CD14-positive monocyte (primary cell): ENCODE results near the gene EGF. TPM values are rescaled to one million over a fixed set of nuclear protein-coding genes. Genes with fewer than 3 reads are reported as not detected.
A peak's percentile ranks its signal among the peaks of the same experiment; 100 is the strongest.

Experiments used
- DNase-seq, 3 donors: peaks; one replicate each; pipeline ENCODE4 v3.0.0-alpha.2; 2011 to 2022
- H2AFZ ChIP-seq: 2 replicates; pipeline ENCODE4 v1.6.0; 2012; ENCODE audit warnings: mild to moderate bottlenecking, low read depth, low read length, inconsistent platforms; ENCODE audit not compliant: insufficient read depth, poor library complexity, severe bottlenecking
- H3K27ac ChIP-seq, 2 donors: 1 replicate in 1 of 2; 2 replicates in 1 of 2; pipeline ENCODE4 v1.5.1; 2012 to 2013; ENCODE audit warnings: low read length in 2 of 2, control low read depth in 1 of 2, inconsistent platforms in 1 of 2, low read depth in 1 of 2, mild to moderate bottlenecking in 1 of 2
- H3K27me3 ChIP-seq, 2 donors: one replicate each; pipeline versions ENCODE4 v1.6.0 to v1.6.1; 2011 to 2013; ENCODE audit warnings: low read length in 2 of 2; ENCODE audit not compliant: control insufficient read depth in 2 of 2, insufficient read depth in 2 of 2
- H3K36me3 ChIP-seq, 2 donors: replicated peaks in 1 of 2; 1 replicate in 1 of 2; 2 replicates in 1 of 2; pipeline versions ENCODE4 v1.5.1 to v1.6.1; 2012 to 2013; ENCODE audit warnings: low read length in 2 of 2, control low read depth in 1 of 2, inconsistent platforms in 1 of 2, mild to moderate bottlenecking in 1 of 2; ENCODE audit not compliant: insufficient read depth in 2 of 2, control insufficient read depth in 1 of 2
- H3K4me1 ChIP-seq, 2 donors: 1 replicate in 1 of 2; 2 replicates in 1 of 2; pipeline versions ENCODE4 v1.5.1 to v1.6.1; 2012 to 2013; ENCODE audit warnings: low read length in 2 of 2, control low read depth in 1 of 2, inconsistent platforms in 1 of 2, mild to moderate bottlenecking in 1 of 2, moderate library complexity in 1 of 2; ENCODE audit not compliant: insufficient read depth in 2 of 2, control insufficient read depth in 1 of 2
- H3K4me2 ChIP-seq: replicated peaks from 2 replicates; pipeline ENCODE3; 2012; ENCODE audit warnings: low read length, moderate library complexity, mild to moderate bottlenecking; ENCODE audit not compliant: poor library complexity, severe bottlenecking; ENCODE audit errors: extremely low read depth
- H3K4me3 ChIP-seq, 3 experiments: fragments of 200-600 bp in 1 of 3; sonication (generic) in 1 of 3; replicated peaks in 1 of 3; 1 replicate in 2 of 3; 2 replicates in 1 of 3; pipeline ENCODE4 v1.5.1; 2011 to 2013; ENCODE audit warnings: low read length in 3 of 3, mild to moderate bottlenecking in 3 of 3, control low read depth in 2 of 3, low read depth in 2 of 3, inconsistent platforms in 1 of 3, moderate library complexity in 1 of 3
- H3K79me2 ChIP-seq: 2 replicates; pipeline ENCODE4 v1.6.0; 2012; ENCODE audit warnings: mild to moderate bottlenecking, control low read depth, inconsistent platforms, low read length, moderate library complexity; ENCODE audit not compliant: insufficient read depth
- H3K9ac ChIP-seq: 2 replicates; pipeline ENCODE4 v1.6.0; 2017; ENCODE audit warnings: low read length, mild to moderate bottlenecking; ENCODE audit not compliant: insufficient read depth, poor library complexity, severe bottlenecking
- H3K9me3 ChIP-seq, 2 donors: replicated peaks in 1 of 2; 1 replicate in 1 of 2; 2 replicates in 1 of 2; pipeline versions ENCODE4 v1.5.1 to v1.6.1; 2012 to 2013; ENCODE audit warnings: low read length in 2 of 2, control low read depth in 1 of 2; ENCODE audit not compliant: control insufficient read depth in 1 of 2, insufficient read depth in 1 of 2
- H4K20me1 ChIP-seq: 2 replicates; pipeline ENCODE4 v1.6.0; 2012; ENCODE audit warnings: mild to moderate bottlenecking, low read length, control low read depth, moderate library complexity; ENCODE audit not compliant: insufficient read depth
- H3K27ac Mint-ChIP-seq, 7 donors: one replicate each; pipeline ENCODE4 v1.8.0; 2020; ENCODE audit warnings: mild to moderate bottlenecking in 7 of 7, mixed read lengths in 7 of 7, moderate library complexity in 6 of 7, inconsistent platforms in 2 of 7
- H3K27me3 Mint-ChIP-seq, 3 donors: one replicate each; pipeline ENCODE4 v1.8.0; 2021 to 2022; ENCODE audit warnings: low read depth in 3 of 3, mild to moderate bottlenecking in 3 of 3, mixed read lengths in 3 of 3, moderate library complexity in 3 of 3, inconsistent platforms in 1 of 3
- H3K36me3 Mint-ChIP-seq, 2 donors: one replicate each; pipeline ENCODE4 v1.8.0; 2020; ENCODE audit warnings: mixed read lengths in 2 of 2, inconsistent platforms in 1 of 2, mild to moderate bottlenecking in 1 of 2
- H3K4me1 Mint-ChIP-seq: one replicate; pipeline ENCODE4 v1.8.0; 2020; ENCODE audit warnings: mild to moderate bottlenecking, mixed read lengths
- H3K4me3 Mint-ChIP-seq, 2 donors: one replicate each; pipeline ENCODE4 v1.8.0; 2020; ENCODE audit warnings: mild to moderate bottlenecking in 2 of 2, mixed read lengths in 2 of 2, moderate library complexity in 1 of 2
- H3K9me3 Mint-ChIP-seq, 7 donors: one replicate each; pipeline ENCODE4 v1.8.0; 2020 to 2022; ENCODE audit warnings: mixed read lengths in 7 of 7, mild to moderate bottlenecking in 6 of 7, moderate library complexity in 6 of 7, inconsistent platforms in 2 of 7
- WGBS: methylation state at CpG from one replicate; pipeline ENCODE4 v1.1.5; 2013; ENCODE audit warnings: missing lambda C conversion rate; ENCODE audit not compliant: insufficient coverage; 5-methylcytosine and 5-hydroxymethylcytosine counted together
- intact Hi-C, 2 donors: fragments of 100-400 bp; cut with micrococcal nuclease; formaldehyde crosslinking; loops; one replicate each; pipeline versions ENCODE4 v1.15.0 to v1.15.1; 2023
- polyA plus RNA-seq, 3 donors: library from polyadenylated mRNA; depleted of rRNA in 1 of 3; unstranded in 2 of 3; stranded (reverse) in 1 of 3; fragments of 300-500 nt in 2 of 3; fragments of >200 nt in 1 of 3; fragmentation: Illumina TruSeq in 2 of 3; gene quantifications; 1 replicate in 2 of 3; 2 replicates in 1 of 3; pipeline ENCODE4 v1.2.3, GENCODE V29; 2012 to 2021
- TF ChIP-seq, protein P1 (sequence below): fragments of 200-600 bp; IDR thresholded peaks from one replicate; pipeline ENCODE4 v1.8.0; 2022; ENCODE audit warnings: antibody characterized with exemption, mild to moderate bottlenecking

EGF gene
- polyA plus RNA-seq, 3 donors, result 0.17 to 4.8 TPM; not detected in 1

DNA sequence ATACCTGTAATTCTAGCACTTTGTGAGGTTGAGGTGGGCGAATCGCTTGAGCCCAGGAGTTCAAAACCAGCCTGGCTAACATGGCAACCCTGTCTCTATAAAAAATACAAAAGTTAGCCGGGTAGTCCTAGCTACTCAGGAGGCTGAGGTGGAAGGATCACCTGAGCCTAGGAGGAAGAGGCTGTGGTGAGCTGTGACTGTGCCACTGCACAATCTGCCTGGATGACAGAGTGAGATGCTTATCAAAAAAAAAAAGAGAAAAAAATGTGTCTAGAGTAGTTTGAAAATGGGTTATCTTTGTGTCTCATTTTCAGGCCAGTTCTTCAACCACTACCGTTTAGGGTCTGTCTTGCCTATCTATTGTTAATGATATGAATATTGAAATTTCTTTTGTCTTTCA, 98.1 kb downstream of the EGF start:
- Histone ChIP-seq H3K9me3 (no peaks in the 10 kb centered on the region), H3K36me3 (no peaks in the 10 kb centered on the region), H3K4me1 (no peaks in the 10 kb centered on the region), H2AFZ (no peak overlapping the region), H3K27ac (no peak overlapping the region), H3K79me2 (no peaks in the 10 kb centered on the region), H3K27me3 (peaks cover 28 to 52% of the 10 kb centered on the region in 2 donors), H4K20me1 (no peaks in the 10 kb centered on the region), H3K4me3 (no peak overlapping the region), H3K4me2 (no peak overlapping the region), H3K9ac (no peak overlapping the region)
- no peak for DNase-seq
- Mint-ChIP-seq H3K4me1 (no peaks in the 10 kb centered on the region), H3K27ac (no peak overlapping the region), H3K27me3 (peaks cover 26 to 39% (median 28%) of the 10 kb centered on the region in 3 donors), H3K4me3 (peak overlapping the region in 1 of 2 donors; percentile 20), H3K9me3 (peaks cover 0 to under 1% (median 0%) of the 10 kb centered on the region in 7 donors), H3K36me3 (peaks cover 0 to 3% of the 10 kb centered on the region in 2 donors)
- intact Hi-C loops, result no loop called here
- no CpG with 5 or more reads among the region's 4 CpGs for WGBS
- TF ChIP-seq, protein P1, sequence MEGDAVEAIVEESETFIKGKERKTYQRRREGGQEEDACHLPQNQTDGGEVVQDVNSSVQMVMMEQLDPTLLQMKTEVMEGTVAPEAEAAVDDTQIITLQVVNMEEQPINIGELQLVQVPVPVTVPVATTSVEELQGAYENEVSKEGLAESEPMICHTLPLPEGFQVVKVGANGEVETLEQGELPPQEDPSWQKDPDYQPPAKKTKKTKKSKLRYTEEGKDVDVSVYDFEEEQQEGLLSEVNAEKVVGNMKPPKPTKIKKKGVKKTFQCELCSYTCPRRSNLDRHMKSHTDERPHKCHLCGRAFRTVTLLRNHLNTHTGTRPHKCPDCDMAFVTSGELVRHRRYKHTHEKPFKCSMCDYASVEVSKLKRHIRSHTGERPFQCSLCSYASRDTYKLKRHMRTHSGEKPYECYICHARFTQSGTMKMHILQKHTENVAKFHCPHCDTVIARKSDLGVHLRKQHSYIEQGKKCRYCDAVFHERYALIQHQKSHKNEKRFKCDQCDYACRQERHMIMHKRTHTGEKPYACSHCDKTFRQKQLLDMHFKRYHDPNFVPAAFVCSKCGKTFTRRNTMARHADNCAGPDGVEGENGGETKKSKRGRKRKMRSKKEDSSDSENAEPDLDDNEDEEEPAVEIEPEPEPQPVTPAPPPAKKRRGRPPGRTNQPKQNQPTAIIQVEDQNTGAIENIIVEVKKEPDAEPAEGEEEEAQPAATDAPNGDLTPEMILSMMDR, result no peak

DNA sequence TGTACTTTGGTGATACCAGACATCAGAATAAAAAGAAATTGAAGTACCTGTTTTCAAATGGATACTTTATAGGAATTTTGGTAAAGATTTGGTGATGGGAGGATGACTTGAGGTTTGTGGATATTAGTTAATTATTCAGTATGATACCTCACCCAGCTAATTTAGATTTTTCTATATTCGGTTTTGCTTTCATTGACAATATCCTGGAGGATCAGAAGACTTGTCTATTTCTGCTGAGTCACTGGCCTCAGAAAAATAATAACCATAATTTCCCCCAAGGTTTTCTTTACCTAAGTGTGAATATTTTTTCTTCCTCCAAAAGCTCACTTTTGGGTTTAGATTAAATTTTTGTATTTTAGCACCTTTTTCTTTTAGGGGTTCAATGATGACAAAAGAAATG, 100.2 kb downstream of the EGF start:
- Mint-ChIP-seq H3K36me3 (peaks cover 0 to 3% of the 10 kb centered on the region in 2 donors), H3K4me1 (no peaks in the 10 kb centered on the region), H3K27me3 (peaks cover 11 to 28% (median 19%) of the 10 kb centered on the region in 3 donors), H3K27ac (no peak overlapping the region), H3K4me3 (no peak overlapping the region), H3K9me3 (peaks cover 0 to 7% (median 4%) of the 10 kb centered on the region in 7 donors)
- Histone ChIP-seq H4K20me1 (no peaks in the 10 kb centered on the region), H3K27me3 (peaks cover 14 to 34% of the 10 kb centered on the region in 2 donors), H3K36me3 (no peaks in the 10 kb centered on the region), H3K27ac (no peak overlapping the region), H3K4me1 (no peaks in the 10 kb centered on the region), H3K9me3 (no peaks in the 10 kb centered on the region), H3K4me3 (no peak overlapping the region), H3K9ac (no peak overlapping the region), H2AFZ (no peak overlapping the region), H3K79me2 (no peaks in the 10 kb centered on the region), H3K4me2 (no peak overlapping the region)
- TF ChIP-seq, protein P1, result no peak
- intact Hi-C loops, result no loop called here
- no CpG with 5 or more reads among the region's 1 CpG for WGBS
- DNase-seq, result no peak
